Measurements from ENCODE around the gene PTGDS. TPM values are rescaled to one million over a fixed set of nuclear protein-coding genes. Genes with fewer than 3 reads are reported as not detected.
A peak's percentile ranks its signal among the peaks of the same experiment; 100 is the strongest.

PTGDS gene
- total RNA-seq, 3 donors from 2014 or later (not counting 1 experiment from before 2014, with no cell fraction given): 157 to 361 (median 296) TPM

DNA sequence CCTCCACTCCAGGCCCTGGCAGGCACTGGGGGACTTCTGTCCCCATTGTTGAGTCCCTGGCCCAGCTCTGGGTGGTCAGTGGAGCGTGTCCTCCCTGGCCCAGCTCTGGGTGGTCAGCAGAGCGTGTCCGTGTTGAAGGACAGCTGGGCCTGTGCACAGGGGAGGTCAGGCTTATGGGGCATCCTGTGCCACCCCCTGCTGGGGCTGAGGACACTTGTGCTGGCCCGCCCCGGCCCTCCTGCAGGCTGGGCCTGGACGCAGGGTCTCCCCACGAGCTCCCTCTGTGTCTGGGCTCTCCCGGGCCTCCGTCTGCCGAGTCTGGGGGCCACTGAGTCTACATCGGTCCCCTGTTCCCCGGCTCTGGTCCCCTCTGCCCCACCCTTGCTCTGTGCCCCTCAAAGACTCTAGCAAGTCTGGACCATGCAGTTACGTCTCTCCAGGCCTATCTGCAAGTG is 30.5 kb downstream of the PTGDS start:
- WGBS (ENCODE audit: insufficient coverage): 89% methylated on average over 13 of the region's 13 CpGs

DNA sequence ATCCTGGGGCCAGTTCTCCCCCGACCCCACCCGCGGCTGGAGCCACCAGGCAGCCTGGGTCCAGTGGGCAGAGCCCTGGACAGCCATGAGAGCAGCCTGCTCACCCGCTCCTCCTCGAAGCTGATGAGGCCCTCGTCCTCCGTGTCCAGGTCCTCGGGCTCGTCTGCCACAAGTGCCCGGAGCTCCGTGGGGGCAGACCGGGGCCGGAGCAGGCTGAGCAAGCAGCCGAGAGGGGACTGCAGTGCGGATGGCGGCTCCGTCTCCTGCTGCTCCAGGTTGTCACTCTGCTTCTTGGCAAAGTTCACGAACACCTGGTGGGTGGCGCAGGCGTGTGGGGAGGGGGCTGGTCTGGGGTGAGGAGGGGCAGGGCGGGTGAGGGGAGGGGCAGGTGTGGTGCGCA is 31.0 kb downstream of the PTGDS start:
- 86% methylated on average over 21 of the region's 22 CpGs for WGBS (ENCODE audit: insufficient coverage)
- no peaks in the 10 kb centered on the region for H3K27me3 ChIP-seq (ENCODE audit: control insufficient read depth, insufficient read depth, low read length)
- H3K4me1 Mint-ChIP-seq: peaks cover 15 to 22% of the 10 kb centered on the region in 2 donors
- DNase-seq (no peak), ATAC-seq (no peak)
- H3K27ac ChIP-seq (ENCODE audit: low read length): no peak overlapping the region
- peaks cover 32% of the 10 kb centered on the region for H3K36me3 ChIP-seq (ENCODE audit: control insufficient read depth, insufficient read depth, low read length)
- no peaks in the 10 kb centered on the region for H3K9me3 Mint-ChIP-seq
- H3K4me3 ChIP-seq (ENCODE audit: low read length): no peak overlapping the region
- intact Hi-C loops (cut with micrococcal nuclease): no loop called here
- TF ChIP-seq, protein P1, sequence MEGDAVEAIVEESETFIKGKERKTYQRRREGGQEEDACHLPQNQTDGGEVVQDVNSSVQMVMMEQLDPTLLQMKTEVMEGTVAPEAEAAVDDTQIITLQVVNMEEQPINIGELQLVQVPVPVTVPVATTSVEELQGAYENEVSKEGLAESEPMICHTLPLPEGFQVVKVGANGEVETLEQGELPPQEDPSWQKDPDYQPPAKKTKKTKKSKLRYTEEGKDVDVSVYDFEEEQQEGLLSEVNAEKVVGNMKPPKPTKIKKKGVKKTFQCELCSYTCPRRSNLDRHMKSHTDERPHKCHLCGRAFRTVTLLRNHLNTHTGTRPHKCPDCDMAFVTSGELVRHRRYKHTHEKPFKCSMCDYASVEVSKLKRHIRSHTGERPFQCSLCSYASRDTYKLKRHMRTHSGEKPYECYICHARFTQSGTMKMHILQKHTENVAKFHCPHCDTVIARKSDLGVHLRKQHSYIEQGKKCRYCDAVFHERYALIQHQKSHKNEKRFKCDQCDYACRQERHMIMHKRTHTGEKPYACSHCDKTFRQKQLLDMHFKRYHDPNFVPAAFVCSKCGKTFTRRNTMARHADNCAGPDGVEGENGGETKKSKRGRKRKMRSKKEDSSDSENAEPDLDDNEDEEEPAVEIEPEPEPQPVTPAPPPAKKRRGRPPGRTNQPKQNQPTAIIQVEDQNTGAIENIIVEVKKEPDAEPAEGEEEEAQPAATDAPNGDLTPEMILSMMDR (IDR thresholded peaks at IDR 0.05): no peak
- peaks cover 19% of the 10 kb centered on the region for H3K4me1 ChIP-seq (ENCODE audit: control insufficient read depth, insufficient read depth, low read length)
- no peaks in the 10 kb centered on the region for H3K27me3 Mint-ChIP-seq (ENCODE audit: low read depth in 2 of 2)
- H3K9me3 ChIP-seq (ENCODE audit: control insufficient read depth, insufficient read depth, low read length): no peaks in the 10 kb centered on the region
- H3K36me3 Mint-ChIP-seq: no peaks in the 10 kb centered on the region
- H3K4me3 Mint-ChIP-seq: no peak overlapping the region
- no peak overlapping the region for H3K27ac Mint-ChIP-seq

More for the DNA sequence above, 30.5 kb downstream of the PTGDS start:
- intact Hi-C loops (cut with micrococcal nuclease): no loop called here
- Histone ChIP-seq H3K36me3 (ENCODE audit: control insufficient read depth, insufficient read depth, low read length) (peaks cover 31% of the 10 kb centered on the region), H3K4me3 (ENCODE audit: low read length) (no peak overlapping the region), H3K27me3 (ENCODE audit: control insufficient read depth, insufficient read depth, low read length) (no peaks in the 10 kb centered on the region), H3K9me3 (ENCODE audit: control insufficient read depth, insufficient read depth, low read length) (no peaks in the 10 kb centered on the region), H3K4me1 (ENCODE audit: control insufficient read depth, insufficient read depth, low read length) (peaks cover 20% of the 10 kb centered on the region), H3K27ac (ENCODE audit: low read length) (no peak overlapping the region)
- no peaks in the 10 kb centered on the region for H3K36me3 Mint-ChIP-seq
- H3K9me3 Mint-ChIP-seq: no peaks in the 10 kb centered on the region
- TF ChIP-seq, protein P1 (IDR thresholded peaks at IDR 0.05): no peak
- peaks cover 15 to 22% of the 10 kb centered on the region in 2 donors for H3K4me1 Mint-ChIP-seq
- no peak overlapping the region for H3K4me3 Mint-ChIP-seq
- DNase-seq: no peak
- peak in 1 of 3 donors; percentile 31 for ATAC-seq
- no peaks in the 10 kb centered on the region for H3K27me3 Mint-ChIP-seq (ENCODE audit: low read depth in 2 of 2)
- no peak overlapping the region for H3K27ac Mint-ChIP-seq

DNA sequence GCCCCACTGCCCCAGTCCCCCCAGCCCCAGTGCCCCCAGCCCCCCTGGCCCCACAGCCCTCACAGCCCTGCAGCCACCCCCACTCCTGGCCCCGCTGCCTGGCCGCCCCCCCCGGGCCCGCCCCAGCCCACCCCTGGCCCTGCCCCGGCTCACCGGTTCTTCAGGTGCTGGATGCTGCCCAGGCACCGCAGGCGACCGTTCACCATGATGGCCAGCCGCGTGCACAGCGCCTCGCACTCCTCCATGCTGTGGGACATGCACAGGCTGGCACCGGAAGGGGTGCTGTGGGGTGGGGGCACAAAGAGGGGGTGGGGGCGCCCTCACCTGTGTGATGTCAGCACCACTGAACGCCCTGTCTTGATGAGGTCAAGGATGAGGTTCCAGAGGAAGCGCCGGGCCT is 31.9 kb downstream of the PTGDS start:
- no peaks in the 10 kb centered on the region for H3K9me3 Mint-ChIP-seq
- Histone ChIP-seq H3K9me3 (ENCODE audit: control insufficient read depth, insufficient read depth, low read length) (no peaks in the 10 kb centered on the region), H3K27ac (ENCODE audit: low read length) (no peak overlapping the region), H3K4me1 (ENCODE audit: control insufficient read depth, insufficient read depth, low read length) (peaks cover 19% of the 10 kb centered on the region), H3K36me3 (ENCODE audit: control insufficient read depth, insufficient read depth, low read length) (peaks cover 41% of the 10 kb centered on the region), H3K4me3 (ENCODE audit: low read length) (no peak overlapping the region), H3K27me3 (ENCODE audit: control insufficient read depth, insufficient read depth, low read length) (no peaks in the 10 kb centered on the region)
- H3K27me3 Mint-ChIP-seq (ENCODE audit: low read depth in 2 of 2): no peaks in the 10 kb centered on the region
- H3K4me1 Mint-ChIP-seq: peaks cover 15 to 22% of the 10 kb centered on the region in 2 donors
- intact Hi-C loops (cut with micrococcal nuclease): no loop called here
- 97% methylated on average over 18 of the region's 18 CpGs for WGBS (ENCODE audit: insufficient coverage)
- H3K36me3 Mint-ChIP-seq: no peaks in the 10 kb centered on the region
- DNase-seq (no peak), ATAC-seq (no peak)
- no peak overlapping the region for H3K27ac Mint-ChIP-seq
- TF ChIP-seq, protein P1 (IDR thresholded peaks at IDR 0.05): no peak
- no peak overlapping the region for H3K4me3 Mint-ChIP-seq

All from natural killer cell (primary cell).